DMS79 treated with DMSO at 0.1 percent for 48 hours (cell line): ENCODE results near the gene ZC3H4.

Experiments
- DNase-seq: peaks from one replicate; lab custom pipeline; 2025; lab: John Stamatoyannopoulos, UW

Gene ZC3H4

GRCh38 chr19:47133021-47133471, 19.5 kb upstream of the ZC3H4 start:
- DNase-seq: no peak

GRCh38 chr19:47132194-47132852, 18.7 kb upstream of the ZC3H4 start:
- DNase-seq: no peak

DNA sequence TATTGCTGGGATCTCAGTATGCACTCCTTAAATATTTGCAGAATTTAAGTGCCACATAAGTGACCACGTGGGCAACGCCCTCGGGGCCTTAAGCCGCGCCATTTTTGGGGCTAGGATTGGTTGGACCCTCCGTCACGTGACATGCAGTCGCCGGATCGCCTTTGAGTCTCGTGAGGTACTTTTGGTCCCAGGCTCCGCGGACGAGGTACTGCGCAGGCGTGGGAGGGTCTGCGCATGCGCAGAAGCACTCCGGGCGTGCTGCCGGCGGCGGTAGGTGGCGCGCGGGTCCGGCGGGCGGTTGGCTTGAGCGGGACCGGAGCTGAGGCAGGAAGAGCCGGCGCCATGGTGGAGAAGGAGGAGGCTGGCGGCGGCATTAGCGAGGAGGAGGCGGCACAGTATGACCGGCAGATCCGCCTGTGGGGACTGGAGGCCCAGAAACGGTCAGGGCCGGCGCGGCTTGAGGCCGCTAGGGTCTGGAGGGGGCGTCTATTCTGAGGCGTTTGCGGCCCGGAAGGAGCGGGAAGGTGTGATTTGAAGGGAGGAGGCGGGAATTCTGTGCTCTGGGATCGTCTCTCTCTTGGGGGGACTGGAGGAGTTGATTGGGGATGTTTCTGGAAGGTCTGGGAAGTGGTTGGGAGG, 17.1 kb upstream of the ZC3H4 start, which contains the start of gene SAE1:
Gene SAE1, plus strand, starts transcription at position 247 of the 639 bp plus-strand sequence. Its CDS starts 96 bp downstream, at position 343.
- DNase-seq: peak; percentile 98

DNA sequence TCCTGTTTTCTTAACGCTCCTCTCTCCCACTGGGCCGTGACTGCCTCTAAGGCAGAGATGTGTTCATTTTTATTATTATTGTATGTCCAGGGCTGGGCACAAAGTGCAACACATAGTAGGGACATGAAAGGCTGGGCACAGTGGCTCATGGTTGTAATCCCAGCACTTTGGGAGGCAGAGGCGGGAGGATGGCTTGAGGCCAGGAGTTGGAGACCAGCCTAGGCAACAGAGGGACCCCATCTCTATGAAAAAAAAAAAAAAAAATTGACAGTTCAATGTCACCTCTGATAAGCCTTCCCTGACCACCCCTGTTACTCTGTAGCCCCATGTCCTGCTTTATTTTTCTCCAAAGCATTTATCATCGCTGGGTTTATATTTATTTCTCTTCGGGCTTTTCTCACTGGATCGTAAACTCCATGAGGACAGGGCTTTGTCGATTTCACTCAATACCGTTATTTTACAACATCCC, 16.6 kb upstream of the ZC3H4 start:
- no peak for DNase-seq

- DNase-seq: no peak
Measured at GRCh38 chr19:47129579-47129978, 16.0 kb upstream of the ZC3H4 start.

DNA sequence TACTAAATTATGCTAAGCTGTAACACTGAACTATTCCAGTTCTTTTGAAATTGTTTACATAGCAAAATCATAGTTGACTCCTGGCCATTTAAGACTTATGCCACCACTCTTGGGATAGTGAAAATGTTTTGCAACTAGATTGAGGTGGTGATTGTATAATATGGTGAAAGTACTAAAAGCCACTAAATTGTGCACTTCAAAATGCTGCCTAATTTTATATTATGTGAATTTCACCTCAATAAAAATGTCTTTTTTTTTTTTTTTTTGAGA, 12.0 kb upstream of the ZC3H4 start:
- DNase-seq: no peak

GRCh38 chr19:47124937-47125668, 11.5 kb upstream of the ZC3H4 start:
- DNase-seq: peak; percentile 82

GRCh38 chr19:47123406-47123805, 9.8 kb upstream of the ZC3H4 start:
- no peak for DNase-seq

- DNase-seq: no peak
Measured at GRCh38 chr19:47122359-47123335, 9.1 kb upstream of the ZC3H4 start.

- DNase-seq: no peak
Measured at GRCh38 chr19:47120470-47121067, 7.0 kb upstream of the ZC3H4 start.

DNA sequence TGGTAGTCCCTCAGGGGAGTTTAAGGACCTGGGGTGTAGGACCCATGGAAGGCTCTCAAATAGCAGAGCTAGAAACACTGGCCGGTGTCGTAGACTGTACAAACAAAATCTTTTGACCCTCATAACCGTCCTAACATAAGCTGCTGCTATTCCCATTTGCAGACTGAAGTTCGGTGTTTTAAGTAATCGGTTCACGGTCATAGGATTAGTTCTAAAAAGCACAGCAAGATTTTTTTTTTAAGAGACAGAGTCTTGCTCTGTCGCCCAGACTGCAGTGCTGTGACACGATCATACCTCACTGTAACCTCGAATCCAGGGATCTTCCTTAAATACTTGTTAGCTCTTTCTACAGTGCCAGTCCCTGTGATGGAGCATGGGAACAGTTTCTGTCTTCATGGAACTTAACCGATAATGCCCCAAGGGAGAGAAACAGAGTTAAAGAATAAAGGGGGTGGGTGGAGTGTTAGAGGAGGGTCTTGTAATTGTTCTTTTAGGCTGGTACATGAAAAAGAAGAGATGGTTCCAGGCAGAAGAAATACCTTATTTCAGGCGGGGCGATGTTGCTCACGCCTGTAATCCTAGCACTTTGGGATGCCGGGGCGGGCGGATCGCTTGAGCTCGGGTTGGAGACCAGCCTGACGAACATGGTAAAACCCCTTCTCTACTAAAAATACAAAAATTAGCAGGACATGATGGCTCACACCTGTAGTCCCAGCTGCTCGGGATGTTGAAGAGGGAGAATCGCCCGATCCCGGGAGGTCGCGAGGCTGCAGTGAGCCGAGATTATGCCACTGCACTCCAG, 475 bp upstream of the ZC3H4 start:
- no peak for DNase-seq

DNA sequence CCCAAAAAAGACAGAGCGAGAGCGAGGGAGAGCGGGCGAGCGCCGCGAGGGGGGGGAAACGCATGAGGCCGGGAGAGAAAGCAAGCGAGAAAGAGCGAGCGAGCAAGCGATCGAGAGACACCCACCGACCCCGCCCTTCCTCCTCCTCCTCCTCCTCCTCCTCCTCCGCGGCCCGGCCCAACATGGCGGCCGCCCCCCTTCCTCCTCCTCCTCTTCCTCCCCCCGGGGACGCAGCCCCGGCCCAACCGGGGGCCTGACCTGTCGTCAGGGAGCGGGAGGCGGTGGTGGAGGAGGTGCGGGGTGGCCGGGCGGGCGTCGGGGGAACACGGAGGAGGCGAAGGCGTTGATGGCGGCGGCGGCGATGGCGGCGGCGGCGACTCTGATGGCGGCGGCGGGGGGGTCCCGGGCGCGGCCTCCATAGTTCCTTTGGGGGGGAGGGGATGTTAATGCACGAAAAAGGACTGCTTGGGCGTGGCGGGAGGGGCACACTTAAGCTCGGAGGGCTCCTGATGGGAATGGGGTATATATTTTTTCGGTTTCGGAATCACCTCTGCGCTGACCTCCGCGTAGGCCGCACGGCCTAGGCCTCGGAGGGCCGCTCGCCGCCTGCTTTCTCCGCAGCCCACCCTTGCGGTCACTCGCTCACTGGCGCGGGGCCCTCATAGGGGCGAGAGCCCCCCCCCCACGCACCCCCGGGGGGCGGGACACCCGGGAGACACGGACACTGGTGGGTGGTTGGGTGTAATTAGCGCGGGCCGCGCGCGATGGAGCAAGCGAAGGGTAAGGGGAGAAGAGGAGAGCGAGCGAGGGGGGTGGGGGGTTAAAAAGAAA, 1.2 kb downstream of the ZC3H4 start:
- peak; percentile 71 for DNase-seq

DNA sequence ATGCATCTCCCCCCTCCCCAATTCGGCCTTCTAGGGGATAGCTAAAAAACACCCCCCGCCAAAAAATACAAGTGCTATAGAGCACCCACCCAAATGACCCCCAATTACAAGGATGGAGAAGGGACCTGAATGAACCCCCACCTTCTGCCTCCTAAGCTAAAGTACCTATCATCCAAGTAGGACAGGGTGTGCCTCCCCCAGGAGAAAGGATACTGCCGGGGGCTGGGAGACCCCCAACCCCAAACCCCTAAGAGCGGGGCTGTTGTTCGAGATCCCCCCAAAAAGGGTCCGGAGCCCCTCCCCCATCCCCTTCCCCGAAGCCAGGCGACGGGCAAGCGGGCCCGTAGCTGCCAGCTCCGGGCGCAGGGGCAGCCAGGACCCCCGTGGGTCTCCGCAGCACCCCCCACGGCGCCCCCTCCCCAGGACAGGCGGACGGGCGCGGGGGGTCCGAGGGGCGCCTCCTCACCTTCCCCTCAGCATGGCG, 1.9 kb downstream of the ZC3H4 start:
- no peak for DNase-seq

DNA sequence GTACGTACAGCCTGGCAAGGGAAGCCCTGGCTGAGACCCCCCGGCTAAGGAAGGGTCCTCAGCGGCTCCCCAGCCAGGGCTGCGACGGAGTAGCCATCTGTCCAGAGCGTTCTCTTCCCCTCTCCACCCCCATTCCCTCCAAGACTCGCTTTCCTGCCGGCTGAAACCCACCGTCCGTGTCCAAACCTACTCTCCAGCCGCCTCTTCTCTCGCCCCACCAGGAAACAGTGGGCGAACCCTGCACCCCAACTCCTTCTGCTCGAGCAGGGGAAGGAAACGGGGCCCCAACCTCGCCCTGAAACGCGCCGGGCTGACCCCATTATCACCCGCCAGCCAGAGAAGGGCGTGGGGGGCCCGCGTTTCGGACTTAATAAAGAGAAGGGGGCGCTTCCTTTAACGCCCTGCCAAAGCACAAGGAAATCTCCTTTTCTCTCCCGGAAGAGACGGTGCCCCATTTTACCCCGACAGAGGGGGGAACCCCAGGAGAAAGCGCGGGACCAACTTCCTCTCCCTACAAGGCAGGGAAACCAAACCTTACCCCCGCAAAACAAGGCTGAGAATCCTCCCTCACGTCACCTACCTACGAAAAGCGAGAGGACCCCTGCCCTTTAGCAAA, 2.5 kb downstream of the ZC3H4 start:
- DNase-seq: peak; percentile 33

DNA sequence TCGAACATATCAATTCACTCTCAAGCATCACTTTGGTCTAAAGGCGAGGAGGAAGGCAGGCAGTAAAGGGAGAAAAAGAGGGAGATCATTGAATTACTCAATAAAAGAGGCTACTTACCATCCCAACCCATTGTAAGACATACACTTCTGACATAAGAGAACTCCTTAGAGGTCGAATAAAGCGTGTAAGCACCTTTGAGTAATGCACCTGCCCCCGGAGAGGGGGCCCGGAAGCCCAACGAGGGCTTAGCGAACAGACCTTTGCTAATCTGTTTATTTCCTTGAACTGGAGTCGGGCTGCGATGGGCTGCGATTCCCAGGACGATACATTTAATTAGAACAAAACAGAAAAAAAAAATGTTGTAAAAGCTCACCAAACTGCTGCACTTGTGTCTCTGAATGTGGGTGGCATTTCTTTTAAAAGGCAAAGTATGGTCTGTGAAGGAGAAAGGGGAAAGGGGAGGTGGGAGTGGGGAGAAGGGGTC, 3.0 kb downstream of the ZC3H4 start:
- DNase-seq: peak; percentile 74

DNA sequence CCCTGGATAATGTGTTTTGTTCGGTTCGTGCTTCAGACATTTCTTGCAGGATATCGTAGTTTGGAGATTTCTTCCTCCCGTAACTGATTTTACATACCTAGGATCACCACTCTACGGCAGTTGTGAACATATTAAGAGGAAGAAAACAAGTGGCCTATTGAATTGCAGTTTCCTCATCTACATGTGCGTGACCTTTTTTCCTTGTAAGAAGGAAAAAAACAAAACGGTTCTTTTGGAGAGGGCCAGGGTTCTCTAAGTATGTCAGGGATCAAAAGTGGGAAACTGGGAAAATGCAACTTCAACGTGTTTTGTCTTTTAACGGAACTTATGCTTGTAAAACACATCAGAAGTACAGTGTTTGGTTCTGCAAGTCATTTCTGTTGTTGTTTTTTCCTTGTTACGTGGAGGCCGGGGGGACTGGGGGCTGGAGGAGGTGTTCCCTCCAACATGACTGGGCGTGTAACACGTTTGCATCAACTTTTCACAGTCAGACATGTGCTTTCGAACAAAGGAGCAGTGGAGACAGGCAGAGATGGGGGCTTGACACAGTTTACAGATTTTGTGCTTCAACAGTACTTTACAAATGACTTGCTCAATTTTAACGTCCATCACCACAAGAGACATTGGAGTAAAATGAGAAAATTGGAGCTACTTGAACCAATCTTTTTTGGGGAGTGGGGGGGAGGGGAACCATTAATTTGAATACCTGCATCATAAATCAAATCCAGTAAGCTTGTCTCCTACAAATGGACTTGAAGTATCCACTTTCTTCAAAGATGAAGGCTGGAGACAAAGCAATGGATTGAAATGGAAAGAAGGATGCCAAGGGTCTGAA, 3.8 kb downstream of the ZC3H4 start:
- DNase-seq: no peak

- no peak for DNase-seq
Measured at GRCh38 chr19:47109177-47109540, 4.4 kb downstream of the ZC3H4 start.
